Measurements from ENCODE around the gene TMOD4.

GRCh38 chr1:151199873-151200581 is 24.2 kb upstream of the TMOD4 start:
- no peak for TF ChIP-seq SP1 (IDR thresholded peaks at IDR 0.05)
- TF ChIP-seq FOXA1 (IDR thresholded peaks at IDR 0.05): no peak
- TF ChIP-seq ELF4 (IDR thresholded peaks at IDR 0.05): no peak
- TF ChIP-seq SUZ12 (IDR thresholded peaks at IDR 0.05): no peak
- TF ChIP-seq ARNT (IDR thresholded peaks at IDR 0.05): no peak
- TF ChIP-seq TARDBP (IDR thresholded peaks at IDR 0.05): no peak
- TF ChIP-seq FOXM1 (IDR thresholded peaks at IDR 0.05; ENCODE audit: borderline replicate concordance): no peak
- TF ChIP-seq LEF1 (IDR thresholded peaks at IDR 0.05; ENCODE audit: borderline replicate concordance): no peak
- TF ChIP-seq, protein P1, sequence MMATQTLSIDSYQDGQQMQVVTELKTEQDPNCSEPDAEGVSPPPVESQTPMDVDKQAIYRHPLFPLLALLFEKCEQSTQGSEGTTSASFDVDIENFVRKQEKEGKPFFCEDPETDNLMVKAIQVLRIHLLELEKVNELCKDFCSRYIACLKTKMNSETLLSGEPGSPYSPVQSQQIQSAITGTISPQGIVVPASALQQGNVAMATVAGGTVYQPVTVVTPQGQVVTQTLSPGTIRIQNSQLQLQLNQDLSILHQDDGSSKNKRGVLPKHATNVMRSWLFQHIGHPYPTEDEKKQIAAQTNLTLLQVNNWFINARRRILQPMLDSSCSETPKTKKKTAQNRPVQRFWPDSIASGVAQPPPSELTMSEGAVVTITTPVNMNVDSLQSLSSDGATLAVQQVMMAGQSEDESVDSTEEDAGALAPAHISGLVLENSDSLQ (IDR thresholded peaks at IDR 0.05): no peak
- TF ChIP-seq FOXK2 (IDR thresholded peaks at IDR 0.05): no peak
- TF ChIP-seq HDGF (IDR thresholded peaks at IDR 0.05; ENCODE audit: borderline replicate concordance): no peak
- TF ChIP-seq CTBP1 (IDR thresholded peaks at IDR 0.05; ENCODE audit: borderline replicate concordance): no peak
